Measurements from ENCODE around the gene DAPK1.

The DAPK1 gene

DNA sequence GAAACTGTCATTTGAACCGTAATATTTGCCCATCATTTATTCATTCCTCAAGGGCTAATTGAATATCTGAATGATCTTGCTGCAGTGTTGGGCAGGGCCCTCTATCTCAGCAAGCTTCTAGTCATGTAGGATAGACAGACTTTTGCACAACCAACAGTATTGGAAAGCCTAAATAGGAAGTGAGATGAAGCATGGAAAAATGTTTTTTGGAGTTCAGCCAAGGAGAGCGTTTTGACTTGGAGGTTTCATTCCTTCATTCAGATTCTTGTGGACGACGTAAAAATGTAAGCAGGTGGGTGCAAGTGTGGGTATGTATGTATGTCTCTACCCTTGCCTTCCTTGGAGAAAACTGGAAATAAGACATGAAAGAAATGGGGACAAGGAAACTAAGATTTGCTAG lies 15.5 kb downstream of the DAPK1 start:
- Histone ChIP-seq H3K4me3 (ENCODE audit: low read depth, low read length) (no peak overlapping the region), H3K4me1 (ENCODE audit: control insufficient read depth, insufficient read depth, low read length) (no peaks in the 10 kb centered on the region), H3K36me3 (ENCODE audit: control insufficient read depth in 2 of 2, insufficient read depth in 1 of 2, low read length in 2 of 2) (peaks cover 0 to 12% of the 10 kb centered on the region in 2 experiments; a peak in 2 of 3 replicates), H3K9me3 (ENCODE audit: control insufficient read depth, insufficient read depth, low read depth, low read length) (no peaks in the 10 kb centered on the region), H3K27ac (ENCODE audit: extremely low read depth, low read depth, low read length) (no peak overlapping the region)
- ChIA-PET POLR2A (no interaction called here), CTCF (interaction anchor here (1.2 kb wide), 2 partner anchors 149 to 176 kb away, joined by 3 to 7 read pairs; no protein-coding TSS in a partner anchor)
- no peak for TF ChIP-seq ZNF146 (tag by site-specific recombination; IDR thresholded peaks at IDR 0.05)
- no peak for TF ChIP-seq ZNF530 (tag by site-specific recombination; IDR thresholded peaks at IDR 0.05; ENCODE audit: low read depth)
- TF ChIP-seq, protein P1, sequence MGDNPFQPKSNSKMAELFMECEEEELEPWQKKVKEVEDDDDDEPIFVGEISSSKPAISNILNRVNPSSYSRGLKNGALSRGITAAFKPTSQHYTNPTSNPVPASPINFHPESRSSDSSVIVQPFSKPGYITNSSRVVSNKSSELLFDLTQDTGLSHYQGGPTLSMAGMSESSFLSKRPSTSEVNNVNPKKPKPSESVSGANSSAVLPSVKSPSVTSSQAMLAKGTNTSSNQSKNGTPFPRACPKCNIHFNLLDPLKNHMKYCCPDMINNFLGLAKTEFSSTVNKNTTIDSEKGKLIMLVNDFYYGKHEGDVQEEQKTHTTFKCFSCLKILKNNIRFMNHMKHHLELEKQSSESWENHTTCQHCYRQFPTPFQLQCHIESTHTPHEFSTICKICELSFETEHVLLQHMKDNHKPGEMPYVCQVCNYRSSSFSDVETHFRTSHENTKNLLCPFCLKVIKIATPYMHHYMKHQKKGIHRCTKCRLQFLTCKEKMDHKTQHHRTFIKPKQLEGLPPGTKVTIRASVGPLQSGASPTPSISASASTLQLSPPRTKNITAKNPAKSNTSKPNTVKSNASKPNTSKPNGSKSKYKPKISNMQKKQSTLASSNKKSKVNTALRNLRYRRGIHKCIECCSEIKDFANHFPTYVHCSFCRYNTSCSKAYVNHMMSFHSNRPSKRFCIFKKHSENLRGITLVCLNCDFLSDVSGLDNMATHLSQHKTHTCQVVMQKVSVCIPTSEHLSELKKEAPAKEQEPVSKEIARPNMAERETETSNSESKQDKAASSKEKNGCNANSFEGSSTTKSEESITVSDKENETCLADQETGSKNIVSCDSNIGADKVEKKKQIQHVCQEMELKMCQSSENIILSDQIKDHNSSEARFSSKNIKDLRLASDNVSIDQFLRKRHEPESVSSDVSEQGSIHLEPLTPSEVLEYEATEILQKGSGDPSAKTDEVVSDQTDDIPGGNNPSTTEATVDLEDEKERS (tag by site-specific recombination; IDR thresholded peaks at IDR 0.05), result no peak
- TF ChIP-seq SALL2 (tag by site-specific recombination; IDR thresholded peaks at IDR 0.05; ENCODE audit: borderline replicate concordance), result no peak
- no peak for TF ChIP-seq ZNF48 (tag by site-specific recombination; IDR thresholded peaks at IDR 0.05)
- no peak for TF ChIP-seq ZNF169 (tag by site-specific recombination; IDR thresholded peaks at IDR 0.05)
- no peak for TF ChIP-seq ZNF426 (tag by site-specific recombination; IDR thresholded peaks at IDR 0.05)
- no peak for TF ChIP-seq SP3 (tag by site-specific recombination; IDR thresholded peaks at IDR 0.05)
- TF ChIP-seq ZBTB10 (tag by site-specific recombination; IDR thresholded peaks at IDR 0.05), result no peak

DNA sequence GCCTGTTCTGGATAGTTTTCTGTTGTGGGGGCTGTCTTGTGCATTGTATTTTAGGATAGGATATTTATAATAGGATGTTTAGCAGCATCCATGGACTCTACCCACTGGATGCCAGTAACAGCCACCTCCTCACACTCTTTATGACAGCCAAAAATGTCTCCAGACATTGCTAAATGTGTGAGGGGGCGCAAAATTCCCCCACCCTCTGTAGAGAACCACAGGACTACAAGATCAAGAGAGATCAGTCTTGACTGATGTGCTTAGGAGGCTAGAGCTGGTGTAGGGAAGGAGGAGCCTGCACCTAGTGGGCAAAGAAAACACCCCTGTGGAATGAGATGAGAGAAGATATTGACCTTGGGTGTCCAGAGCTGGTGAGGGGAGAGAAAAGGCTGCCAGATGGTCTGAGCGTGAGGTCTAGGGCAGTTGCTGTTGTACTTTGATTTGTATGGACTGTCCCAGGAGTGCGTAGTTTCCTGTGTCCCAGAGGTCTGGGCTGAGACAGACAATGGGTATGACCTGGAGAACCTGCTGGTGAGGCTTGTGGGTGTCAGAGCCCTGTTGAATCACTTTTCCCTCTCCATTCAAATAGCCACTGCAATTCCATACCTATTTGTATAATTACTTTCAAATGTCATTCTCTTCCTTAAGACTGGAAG lies 16.3 kb downstream of the DAPK1 start:
- CTCF ChIA-PET, result interaction anchor here (0.6 to 2.5 kb wide), 3 partner anchors 149 to 157 kb away, joined by 3 to 10 read pairs (median 9); no protein-coding TSS in a partner anchor
- Histone ChIP-seq H3K4me3 (ENCODE audit: low read depth, low read length) (no peak overlapping the region), H3K9me3 (ENCODE audit: control insufficient read depth, insufficient read depth, low read depth, low read length) (no peaks in the 10 kb centered on the region), H3K27ac (ENCODE audit: extremely low read depth, low read depth, low read length) (no peak overlapping the region), H3K36me3 (ENCODE audit: control insufficient read depth in 2 of 2, insufficient read depth in 1 of 2, low read length in 2 of 2) (peaks cover 0 to 12% of the 10 kb centered on the region in 2 experiments; a peak in 2 of 3 replicates), H3K4me1 (ENCODE audit: control insufficient read depth, insufficient read depth, low read length) (no peaks in the 10 kb centered on the region)
- TF ChIP-seq REPIN1 (tag by site-specific recombination; IDR thresholded peaks at IDR 0.05; ENCODE audit: low read depth), result no peak
- TF ChIP-seq SP7 (tag by site-specific recombination; IDR thresholded peaks at IDR 0.05), result no peak
- no peak for TF ChIP-seq ZNF2 (tag by site-specific recombination; IDR thresholded peaks at IDR 0.05)
- TF ChIP-seq ZFP37 (tag by site-specific recombination; IDR thresholded peaks at IDR 0.05), result no peak
- TF ChIP-seq ZNF629 (tag by site-specific recombination; IDR thresholded peaks at IDR 0.05), result no peak
- TF ChIP-seq HIC1 (tag by site-specific recombination; IDR thresholded peaks at IDR 0.05), result no peak
- no peak for TF ChIP-seq ZNF433 (tag by site-specific recombination; IDR thresholded peaks at IDR 0.05; ENCODE audit: low read depth)
- TF ChIP-seq ZNF202 (tag by site-specific recombination; IDR thresholded peaks at IDR 0.05; ENCODE audit: borderline replicate concordance), result no peak
- TF ChIP-seq ZNF514 (tag by site-specific recombination; IDR thresholded peaks at IDR 0.05), result no peak
- no peak for TF ChIP-seq ZNF664 (tag by site-specific recombination; IDR thresholded peaks at IDR 0.05)
- no peak for TF ChIP-seq PATZ1 (tag by site-specific recombination; IDR thresholded peaks at IDR 0.05)
- TF ChIP-seq BCL6B (tag by site-specific recombination; IDR thresholded peaks at IDR 0.05), result no peak
- POLR2A ChIA-PET, result interaction anchor here (2.6 kb wide), 1 partner anchor 16 kb away, joined by 10 read pairs; the partner anchor contains the start of gene DAPK1
